ENCODE data around the gene PREP.

PREP gene

GRCh38 chr6:105331927-105332326 lies 71.0 kb downstream of the PREP start:
- no peak overlapping the region for H3K4me3 ChIP-seq (replicated peaks; ENCODE audit: low read depth, low read length)
- TF ChIP-seq CTCF (IDR thresholded peaks at IDR 0.05; ENCODE audit: low read length, missing control alignments): no peak
- DNase-seq (ENCODE audit: low read depth): no peak

DNA sequence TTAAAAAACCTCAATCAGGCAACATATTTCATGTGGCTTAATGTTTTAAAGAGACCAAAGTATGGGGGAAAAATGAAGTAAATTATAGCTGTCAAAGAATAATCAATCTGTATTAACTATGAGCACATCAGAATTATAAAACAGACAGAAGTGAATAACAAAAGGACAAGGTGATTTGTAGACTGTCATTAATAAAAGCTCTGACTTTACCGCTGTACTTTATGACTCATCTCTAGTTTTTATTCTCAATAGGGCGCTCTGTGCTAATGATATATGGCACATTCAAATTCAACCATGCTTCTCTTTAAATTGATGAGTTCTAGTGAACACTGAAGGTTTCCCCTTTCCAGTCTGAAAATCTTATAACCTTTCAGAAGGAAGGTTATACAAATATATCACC lies 72.0 kb downstream of the PREP start:
- DNase-seq (ENCODE audit: low read depth): no peak
- no peak overlapping the region for H3K4me3 ChIP-seq (replicated peaks; ENCODE audit: low read depth, low read length)
- no peak for TF ChIP-seq CTCF (IDR thresholded peaks at IDR 0.05; ENCODE audit: low read length, missing control alignments)

DNA sequence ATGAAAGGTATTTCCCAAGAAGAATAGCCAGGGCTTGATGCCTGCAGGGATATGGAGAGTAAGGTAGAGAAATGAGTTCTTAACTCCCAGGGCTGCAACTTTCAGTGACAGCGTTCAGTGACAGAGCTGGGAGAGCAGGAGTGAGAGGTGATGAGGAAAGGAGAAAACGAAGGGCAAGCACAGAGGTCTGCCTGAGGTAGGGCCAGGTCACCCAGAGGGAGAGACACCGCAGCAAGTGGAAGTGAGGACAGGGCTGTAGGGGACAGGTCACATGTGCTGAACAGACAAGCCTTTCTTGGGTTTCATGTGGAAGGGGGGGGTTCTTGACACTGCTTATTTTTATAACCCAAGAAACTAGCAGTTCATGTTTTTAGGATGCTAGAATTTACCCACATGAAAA lies 72.5 kb downstream of the PREP start:
- no peak for DNase-seq (ENCODE audit: low read depth)
- no peak for TF ChIP-seq CTCF (IDR thresholded peaks at IDR 0.05; ENCODE audit: low read length, missing control alignments)
- H3K4me3 ChIP-seq (replicated peaks; ENCODE audit: low read depth, low read length): no peak overlapping the region

GRCh38 chr6:105326833-105327770 lies 75.8 kb downstream of the PREP start:
- peak; percentile 14 for DNase-seq (ENCODE audit: low read depth)
- TF ChIP-seq CTCF (IDR thresholded peaks at IDR 0.05; ENCODE audit: low read length, missing control alignments): no peak
- no peak overlapping the region for H3K4me3 ChIP-seq (replicated peaks; ENCODE audit: low read depth, low read length)

DNA sequence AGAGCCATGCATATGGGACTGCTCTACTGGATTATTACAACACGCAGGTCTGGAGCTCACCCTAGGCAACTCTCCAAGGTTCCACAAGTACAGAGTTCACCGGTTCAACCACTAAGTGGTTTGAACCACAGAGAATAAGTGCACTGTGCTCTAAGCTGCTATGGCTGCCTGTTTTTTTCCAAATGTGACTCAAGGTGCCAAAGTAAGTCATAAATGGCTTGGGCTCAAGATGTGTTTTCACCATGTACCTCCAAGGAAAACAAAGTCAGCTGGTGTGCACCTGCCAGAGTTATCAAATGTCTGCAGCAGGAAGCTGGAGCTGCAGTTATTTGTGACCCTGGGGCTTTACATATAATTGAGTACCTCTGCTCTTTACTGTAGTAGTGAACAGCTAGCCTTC lies 76.7 kb downstream of the PREP start:
- DNase-seq (ENCODE audit: low read depth): peak; percentile 14
- TF ChIP-seq CTCF (IDR thresholded peaks at IDR 0.05; ENCODE audit: low read length, missing control alignments): no peak
- no peak overlapping the region for H3K4me3 ChIP-seq (replicated peaks; ENCODE audit: low read depth, low read length)

- no peak for TF ChIP-seq CTCF (IDR thresholded peaks at IDR 0.05; ENCODE audit: low read length, missing control alignments)
- H3K4me3 ChIP-seq (replicated peaks; ENCODE audit: low read depth, low read length): no peak overlapping the region
- DNase-seq (ENCODE audit: low read depth): peak; percentile 56
Observed at GRCh38 chr6:105324386-105324950, 78.4 kb downstream of the PREP start.
